Activated CD4-positive, alpha-beta T cell treated with anti-CD3 and anti-CD28 coated beads for 36 hours (primary cell): ENCODE measurements around the gene UGGT1. TPM values are rescaled to one million over a fixed set of nuclear protein-coding genes. Genes with fewer than 3 reads are reported as not detected.

Experiments used
- ATAC-seq: fragments of 200-7000 bp; cut with Tn5 transposase; one replicate; pipeline ENCODE4 v1.10.0; 2021; ENCODE audit warnings: mild to moderate bottlenecking, moderate library complexity
- CTCF ChIA-PET: fragments of 350-600 bp; sonication (Branson Sonifier 250); formaldehyde crosslinking; loops from one replicate; lab custom pipeline; 2021; ENCODE audit warnings: antibody characterized with exemption; lab: Charles Lee
- POLR2A ChIA-PET: fragments of 350-600 bp; sonication (Branson Sonifier 250); formaldehyde crosslinking; loops from one replicate; lab custom pipeline; 2021; ENCODE audit warnings: antibody characterized with exemption, inconsistent platforms; lab: Charles Lee
- DNase-seq: peaks from one replicate; pipeline ENCODE4 v3.0.0-alpha.2; 2020
- H3K27ac Mint-ChIP-seq: one replicate; pipeline ENCODE4 v1.8.0; 2021; ENCODE audit warnings: mixed read lengths
- H3K27me3 Mint-ChIP-seq: one replicate; pipeline ENCODE4 v1.8.0; 2021; ENCODE audit warnings: mixed read lengths
- H3K36me3 Mint-ChIP-seq: one replicate; pipeline ENCODE4 v1.8.0; 2021; ENCODE audit warnings: low read depth, mixed read lengths
- H3K4me1 Mint-ChIP-seq: one replicate; pipeline ENCODE4 v1.8.0; 2021; ENCODE audit warnings: mixed read lengths
- H3K4me3 Mint-ChIP-seq: one replicate; pipeline ENCODE4 v1.8.0; 2021; ENCODE audit warnings: mild to moderate bottlenecking, moderate library complexity, mixed read lengths
- H3K9me3 Mint-ChIP-seq: one replicate; pipeline ENCODE4 v1.8.0; 2021; ENCODE audit warnings: low read depth, mixed read lengths
- intact Hi-C, 2 experiments: fragments of 100-400 bp; cut with DNase I in 1 of 2; cut with micrococcal nuclease in 1 of 2; formaldehyde crosslinking; loops; one replicate each; pipeline versions ENCODE4 v1.14.2 to v1.15.1; 2022 to 2024; cut with DNase I, micrococcal nuclease
- total RNA-seq, 2 experiments: library from RNA; stranded (reverse); gene quantifications; one replicate each; pipeline ENCODE4 v1.2.3, GENCODE V29; 2021

The UGGT1 gene
- total RNA-seq, 2 experiments from 2014 or later: 50.0 to 67.2 TPM

- Mint-ChIP-seq H3K27ac (no peak overlapping the region), H3K4me1 (no peaks in the 10 kb centered on the region), H3K4me3 (no peak overlapping the region), H3K9me3 (no peaks in the 10 kb centered on the region), H3K36me3 (peaks cover 44% of the 10 kb centered on the region), H3K27me3 (no peaks in the 10 kb centered on the region)
- intact Hi-C loops: no loop called here
- no peak for DNase-seq
- CTCF ChIA-PET: no interaction called here
- POLR2A ChIA-PET: no interaction called here
- ATAC-seq: no peak
Measured at GRCh38 chr2:128157644-128158043, 66.6 kb downstream of the UGGT1 start.

GRCh38 chr2:128158176-128158575 is 67.2 kb downstream of the UGGT1 start:
- no peak overlapping the region for H3K27ac Mint-ChIP-seq
- intact Hi-C loops: no loop called here
- no peak overlapping the region for H3K4me3 Mint-ChIP-seq
- H3K4me1 Mint-ChIP-seq: no peaks in the 10 kb centered on the region
- ChIA-PET POLR2A (no interaction called here), CTCF (interaction anchor here (0.7 kb wide), 1 partner anchor 9 kb away, joined by 3 read pairs; no protein-coding TSS in a partner anchor)
- no peaks in the 10 kb centered on the region for H3K9me3 Mint-ChIP-seq
- H3K36me3 Mint-ChIP-seq: peaks cover 48% of the 10 kb centered on the region
- DNase-seq: no peak
- no peaks in the 10 kb centered on the region for H3K27me3 Mint-ChIP-seq
- no peak for ATAC-seq

GRCh38 chr2:128159437-128159836 is 68.4 kb downstream of the UGGT1 start:
- H3K9me3 Mint-ChIP-seq: no peaks in the 10 kb centered on the region
- H3K27ac Mint-ChIP-seq: no peak overlapping the region
- no peak for ATAC-seq
- ChIA-PET CTCF (interaction anchor here (0.9 kb wide), 1 partner anchor 10 kb away, joined by 3 read pairs; no protein-coding TSS in a partner anchor), POLR2A (no interaction called here)
- intact Hi-C loops: no loop called here
- H3K4me3 Mint-ChIP-seq: no peak overlapping the region
- no peaks in the 10 kb centered on the region for H3K27me3 Mint-ChIP-seq
- H3K36me3 Mint-ChIP-seq: peaks cover 47% of the 10 kb centered on the region
- no peak for DNase-seq
- no peaks in the 10 kb centered on the region for H3K4me1 Mint-ChIP-seq

GRCh38 chr2:128160616-128161275 is 69.7 kb downstream of the UGGT1 start:
- no peak overlapping the region for H3K27ac Mint-ChIP-seq
- no peaks in the 10 kb centered on the region for H3K27me3 Mint-ChIP-seq
- no peak for DNase-seq
- H3K4me1 Mint-ChIP-seq: no peaks in the 10 kb centered on the region
- intact Hi-C loops: no loop called here
- no peak overlapping the region for H3K4me3 Mint-ChIP-seq
- no peak for ATAC-seq
- H3K9me3 Mint-ChIP-seq: no peaks in the 10 kb centered on the region
- H3K36me3 Mint-ChIP-seq: peaks cover 46% of the 10 kb centered on the region
- ChIA-PET CTCF (interaction anchor here (0.7 kb wide), 1 partner anchor 10 kb away, joined by 3 read pairs; no protein-coding TSS in a partner anchor), POLR2A (no interaction called here)

GRCh38 chr2:128162266-128162665 is 71.3 kb downstream of the UGGT1 start:
- H3K36me3 Mint-ChIP-seq: peaks cover 52% of the 10 kb centered on the region
- peak overlapping the region; percentile 14 for H3K27ac Mint-ChIP-seq
- peaks cover under 1% of the 10 kb centered on the region for H3K4me1 Mint-ChIP-seq
- no peaks in the 10 kb centered on the region for H3K9me3 Mint-ChIP-seq
- no peaks in the 10 kb centered on the region for H3K27me3 Mint-ChIP-seq
- no peak overlapping the region for H3K4me3 Mint-ChIP-seq
- DNase-seq (no peak), ATAC-seq (no peak)
- ChIA-PET POLR2A (no interaction called here), CTCF (interaction anchor here (0.6 kb wide), 1 partner anchor 910 kb away, joined by 3 read pairs; no protein-coding TSS in a partner anchor)
- intact Hi-C loops: no loop called here

GRCh38 chr2:128164311-128164710 is 73.3 kb downstream of the UGGT1 start:
- H3K4me3 Mint-ChIP-seq: no peak overlapping the region

GRCh38 chr2:128166746-128167353 is 75.8 kb downstream of the UGGT1 start:
- no peak overlapping the region for H3K27ac Mint-ChIP-seq
- POLR2A ChIA-PET: no interaction called here
- DNase-seq (no peak), ATAC-seq (no peak)
- CTCF ChIA-PET: no interaction called here
- intact Hi-C loops: no loop called here
- no peaks in the 10 kb centered on the region for H3K27me3 Mint-ChIP-seq
- H3K4me3 Mint-ChIP-seq: no peak overlapping the region
- peaks cover 46% of the 10 kb centered on the region for H3K36me3 Mint-ChIP-seq
- H3K4me1 Mint-ChIP-seq: peaks cover 10% of the 10 kb centered on the region
- H3K9me3 Mint-ChIP-seq: no peaks in the 10 kb centered on the region

More at GRCh38 chr2:128164311-128164710, 73.3 kb downstream of the UGGT1 start:
- peaks cover 10% of the 10 kb centered on the region for H3K4me1 Mint-ChIP-seq
- intact Hi-C loops: no loop called here
- H3K27me3 Mint-ChIP-seq: no peaks in the 10 kb centered on the region
- CTCF ChIA-PET: interaction anchor here (0.8 kb wide), 1 partner anchor 124 kb away, joined by 4 read pairs; no protein-coding TSS in a partner anchor
- no peak overlapping the region for H3K27ac Mint-ChIP-seq
- H3K9me3 Mint-ChIP-seq: no peaks in the 10 kb centered on the region
- H3K36me3 Mint-ChIP-seq: peaks cover 48% of the 10 kb centered on the region
- DNase-seq (no peak), ATAC-seq (no peak)
- POLR2A ChIA-PET: no interaction called here

- POLR2A ChIA-PET: no interaction called here
- H3K4me3 Mint-ChIP-seq: no peak overlapping the region
- no peaks in the 10 kb centered on the region for H3K9me3 Mint-ChIP-seq
- CTCF ChIA-PET: interaction anchor here (1.0 to 1.2 kb wide), 2 partner anchors 10 kb away, joined by 3 to 4 read pairs; no protein-coding TSS in a partner anchor
- H3K27ac Mint-ChIP-seq: no peak overlapping the region
- peaks cover 55% of the 10 kb centered on the region for H3K36me3 Mint-ChIP-seq
- ATAC-seq: no peak
- no peaks in the 10 kb centered on the region for H3K27me3 Mint-ChIP-seq
- intact Hi-C loops: no loop called here
- H3K4me1 Mint-ChIP-seq: peaks cover 10% of the 10 kb centered on the region
- no peak for DNase-seq
Measured at GRCh38 chr2:128169094-128169493, 78.1 kb downstream of the UGGT1 start.

- no peak overlapping the region for H3K27ac Mint-ChIP-seq
- intact Hi-C loops: no loop called here
- H3K4me3 Mint-ChIP-seq: no peak overlapping the region
- peaks cover 55% of the 10 kb centered on the region for H3K36me3 Mint-ChIP-seq
- no peaks in the 10 kb centered on the region for H3K27me3 Mint-ChIP-seq
- ChIA-PET CTCF (interaction anchor here (1.0 to 1.2 kb wide), 2 partner anchors 10 kb away, joined by 3 to 4 read pairs; no protein-coding TSS in a partner anchor), POLR2A (no interaction called here)
- H3K9me3 Mint-ChIP-seq: no peaks in the 10 kb centered on the region
- no peak for ATAC-seq
- no peak for DNase-seq
- H3K4me1 Mint-ChIP-seq: peaks cover 10% of the 10 kb centered on the region
Measured at GRCh38 chr2:128169497-128169896, 78.5 kb downstream of the UGGT1 start.

- peaks cover 10% of the 10 kb centered on the region for H3K4me1 Mint-ChIP-seq
- no peak for DNase-seq
- intact Hi-C loops: loop anchor here in 1 of 2 experiments (10.0 kb wide), 1 partner anchor 145 kb away; the partner anchor contains the start of gene HS6ST1
- ChIA-PET POLR2A (no interaction called here), CTCF (interaction anchor here (1.2 kb wide), 1 partner anchor 11 kb away, joined by 3 read pairs; no protein-coding TSS in a partner anchor)
- no peaks in the 10 kb centered on the region for H3K27me3 Mint-ChIP-seq
- ATAC-seq: no peak
- no peak overlapping the region for H3K27ac Mint-ChIP-seq
- H3K4me3 Mint-ChIP-seq: no peak overlapping the region
- H3K36me3 Mint-ChIP-seq: peaks cover 54% of the 10 kb centered on the region
- H3K9me3 Mint-ChIP-seq: no peaks in the 10 kb centered on the region
Measured at GRCh38 chr2:128169933-128170709, 79.1 kb downstream of the UGGT1 start.

GRCh38 chr2:128170776-128171175 is 79.8 kb downstream of the UGGT1 start:
- DNase-seq: no peak
- Mint-ChIP-seq H3K4me3 (no peak overlapping the region), H3K36me3 (peaks cover 55% of the 10 kb centered on the region)

More at GRCh38 chr2:128170776-128171175, 79.8 kb downstream of the UGGT1 start:
- no peaks in the 10 kb centered on the region for H3K27me3 Mint-ChIP-seq
- H3K4me1 Mint-ChIP-seq: peaks cover 10% of the 10 kb centered on the region
- intact Hi-C loops: loop anchor here in 1 of 2 experiments (10.0 kb wide), 1 partner anchor 144 kb away; the partner anchor contains the start of gene HS6ST1
- ChIA-PET CTCF (no interaction called here), POLR2A (no interaction called here)
- no peak overlapping the region for H3K27ac Mint-ChIP-seq
- no peak for ATAC-seq
- H3K9me3 Mint-ChIP-seq: no peaks in the 10 kb centered on the region
